ENCODE data around the gene GCC2. TPM values are rescaled to one million over a fixed set of nuclear protein-coding genes. Genes with fewer than 3 reads are reported as not detected.
"Not testable (repeated sequence)": the region's sequence is repeated elsewhere in the genome, so short reads cannot be mapped to it uniquely, and the experiment has no call there.

GCC2 gene
- total and polyA plus RNA-seq, 2 donors from 2014 or later, result 9.5 to 74.5 TPM

- H3K27me3 ChIP-seq (ENCODE audit: control insufficient read depth, insufficient read depth, low read length), result no peaks in the 10 kb centered on the region
- intact Hi-C loops (cut with DNase I), result no loop called here
- no peak overlapping the region for H3K4me3 ChIP-seq (ENCODE audit: low read length in 3 of 3)
- no peak for TF ChIP-seq CTCF (IDR thresholded peaks at IDR 0.05; ENCODE audit: borderline replicate concordance, extremely low read depth, insufficient read depth)
- no peak overlapping the region for H3K27ac ChIP-seq (ENCODE audit: low read depth in 2 of 2, low read length in 2 of 2)
- FAIRE-seq, result no peak
- H3K36me3 ChIP-seq (ENCODE audit: control insufficient read depth in 2 of 3, insufficient read depth in 3 of 3, low read length in 3 of 3), result no peaks in the 10 kb centered on the region
- H3K4me1 ChIP-seq (ENCODE audit: control insufficient read depth in 2 of 3, insufficient read depth in 2 of 3, low read depth in 1 of 3, low read length in 3 of 3), result peaks cover 0 to 31% (median 26%) of the 10 kb centered on the region in 3 donors
- no peaks in the 10 kb centered on the region for H3K9me3 ChIP-seq (ENCODE audit: control insufficient read depth in 2 of 3, insufficient read depth in 1 of 3, low read length in 3 of 3)
- no peak for DNase-seq
- no peak overlapping the region for H3K9ac ChIP-seq (ENCODE audit: low read length in 3 of 3)
Observed at GRCh38 chr2:108555572-108555971, 106.6 kb downstream of the GCC2 start.

- H3K27me3 ChIP-seq (ENCODE audit: control insufficient read depth, insufficient read depth, low read length); H3K27ac ChIP-seq (ENCODE audit: low read depth in 2 of 2, low read length in 2 of 2); H3K9me3 ChIP-seq (ENCODE audit: control insufficient read depth in 2 of 3, insufficient read depth in 1 of 3, low read length in 3 of 3); H3K4me3 ChIP-seq (ENCODE audit: low read length in 3 of 3); H3K36me3 ChIP-seq (ENCODE audit: control insufficient read depth in 2 of 3, insufficient read depth in 3 of 3, low read length in 3 of 3); intact Hi-C loops (cut with DNase I); FAIRE-seq; H3K9ac ChIP-seq (ENCODE audit: low read length in 3 of 3): not testable (repeated sequence)
- DNase-seq, result peak in 1 of 5 donors; percentile 42
- H3K4me1 ChIP-seq (ENCODE audit: control insufficient read depth in 2 of 3, insufficient read depth in 2 of 3, low read depth in 1 of 3, low read length in 3 of 3), result peaks cover 0 to 36% (median 29%) of the 10 kb centered on the region in 3 donors
Observed at GRCh38 chr2:108556581-108556980, 107.6 kb downstream of the GCC2 start.

Other genes starting within 250 kb of the GCC2 start
- gene SULT1C3, start 209.2 kb upstream of the GCC2 start, total RNA-seq, result not detected
- gene SULT1C3, start 209.2 kb upstream of the GCC2 start, polyA plus RNA-seq (ENCODE audit: insufficient read depth, low read depth, low replicate concordance), result not detected
- gene SULT1C2, start 160.3 kb upstream of the GCC2 start, total RNA-seq, result 67.4 TPM
- 117 TPM for gene SULT1C2, start 160.3 kb upstream of the GCC2 start, polyA plus RNA-seq (ENCODE audit: insufficient read depth, low read depth, low replicate concordance)
- 24.7 TPM for gene SULT1C4, start 71.3 kb upstream of the GCC2 start, total RNA-seq
- gene SULT1C4, start 71.3 kb upstream of the GCC2 start, polyA plus RNA-seq (ENCODE audit: insufficient read depth, low read depth, low replicate concordance), result 7.1 TPM
- gene LIMS1, start 85.3 kb downstream of the GCC2 start, total RNA-seq, result 65.1 TPM
- 14.4 TPM for gene LIMS1, start 85.3 kb downstream of the GCC2 start, polyA plus RNA-seq (ENCODE audit: insufficient read depth, low read depth, low replicate concordance)

Data from kidney (tissue), 14 donors.